NK-92 (cell line): ENCODE data around the gene OSTF1.
A peak's percentile ranks its signal among the peaks of the same experiment; 100 is the strongest.

Experiments used
- DNase-seq: peaks from one replicate; lab custom pipeline; 2025; ENCODE audit not compliant: unreplicated experiment; lab: John Stamatoyannopoulos, UW

Gene OSTF1

GRCh38 chr9:75117564-75117963, 29.2 kb downstream of the OSTF1 start:
- DNase-seq = no peak

- no peak for DNase-seq
These were observed 32.4 kb downstream of the OSTF1 start for GRCh38 chr9:75120686-75121085.

GRCh38 chr9:75121914-75122558, 33.7 kb downstream of the OSTF1 start:
- no peak for DNase-seq

GRCh38 chr9:75123696-75124095, 35.4 kb downstream of the OSTF1 start:
- DNase-seq = no peak

GRCh38 chr9:75128535-75128934, 40.2 kb downstream of the OSTF1 start:
- DNase-seq = no peak

GRCh38 chr9:75130172-75130571, 41.9 kb downstream of the OSTF1 start:
- no peak for DNase-seq

- DNase-seq = no peak
These were observed 42.4 kb downstream of the OSTF1 start for GRCh38 chr9:75130621-75131230.

GRCh38 chr9:75131700-75132099, 43.4 kb downstream of the OSTF1 start:
- DNase-seq = no peak

- DNase-seq = no peak
These were observed 43.9 kb downstream of the OSTF1 start for GRCh38 chr9:75132244-75132643.

GRCh38 chr9:75133396-75133795, 45.1 kb downstream of the OSTF1 start:
- DNase-seq = no peak

- no peak for DNase-seq
These were observed 46.2 kb downstream of the OSTF1 start for GRCh38 chr9:75134495-75134894.

- no peak for DNase-seq
These were observed 50.1 kb downstream of the OSTF1 start for GRCh38 chr9:75138260-75139040.

- no peak for DNase-seq
These were observed 50.9 kb downstream of the OSTF1 start for GRCh38 chr9:75139201-75139600.

GRCh38 chr9:75140261-75140660, 51.9 kb downstream of the OSTF1 start:
- DNase-seq = no peak

GRCh38 chr9:75142202-75142601, 53.9 kb downstream of the OSTF1 start:
- no peak for DNase-seq

- DNase-seq = no peak
These were observed 57.9 kb downstream of the OSTF1 start for GRCh38 chr9:75146229-75146628.

GRCh38 chr9:75147638-75148037, 59.3 kb downstream of the OSTF1 start:
- DNase-seq = no peak

GRCh38 chr9:75148561-75148960, 60.2 kb downstream of the OSTF1 start:
- no peak for DNase-seq

- DNase-seq = no peak
These were observed 61.5 kb downstream of the OSTF1 start for GRCh38 chr9:75149841-75150241.

GRCh38 chr9:75150512-75150911, 62.2 kb downstream of the OSTF1 start:
- DNase-seq = no peak

- peak; percentile 17 for DNase-seq
These were observed 64.1 kb downstream of the OSTF1 start for GRCh38 chr9:75152416-75152815.

- DNase-seq = no peak
These were observed 68.5 kb downstream of the OSTF1 start for GRCh38 chr9:75156858-75157257.
